RKO (cell line): ENCODE measurements around the gene ZNF394.

Experiments used
- DNase-seq: peaks from one replicate; pipeline ENCODE4 v3.0.0-alpha.2; 2016; ENCODE audit warnings: low spot score

Gene ZNF394

DNA sequence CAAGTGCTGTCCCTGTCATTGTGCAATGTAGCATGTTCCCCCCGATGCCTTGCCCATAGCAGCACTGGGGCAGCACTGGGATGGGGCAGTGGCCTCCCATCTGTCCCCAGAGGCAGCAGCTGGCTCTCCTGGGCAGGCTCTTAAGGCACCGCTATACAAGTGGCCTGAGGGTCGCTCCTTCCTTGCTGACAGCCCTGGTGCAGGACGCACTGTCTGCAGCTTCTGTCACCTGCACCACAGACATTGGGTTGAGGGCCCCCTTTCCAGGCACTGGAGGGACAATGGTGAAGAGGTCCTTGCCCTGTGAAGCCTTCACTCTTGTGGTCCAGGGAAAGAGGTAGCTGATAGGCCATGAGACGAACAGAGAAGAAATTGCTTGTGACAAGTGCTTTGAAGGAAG, 50.8 kb downstream of the ZNF394 start:
- peak; percentile 51 for DNase-seq

DNA sequence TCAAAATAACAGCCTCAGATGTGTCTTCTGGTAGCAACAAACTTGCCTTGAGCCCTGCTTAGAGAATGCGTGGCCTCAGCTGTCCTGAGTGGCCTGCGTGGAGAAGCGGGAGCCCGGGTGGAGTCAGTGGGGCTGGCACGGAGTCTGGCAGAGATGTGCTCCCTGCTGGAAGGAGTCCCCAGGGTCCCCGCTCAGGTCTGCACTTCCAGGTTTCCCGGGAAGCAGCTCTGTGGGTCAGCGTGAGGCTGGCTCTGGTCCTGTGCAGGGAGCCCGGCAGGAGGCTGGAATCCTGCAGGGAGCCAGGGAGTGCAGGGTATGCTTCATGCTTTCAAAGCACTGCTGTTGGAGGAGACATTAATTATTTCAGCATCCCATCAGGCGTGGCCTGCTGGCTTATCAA, 51.2 kb downstream of the ZNF394 start:
- no peak for DNase-seq

DNA sequence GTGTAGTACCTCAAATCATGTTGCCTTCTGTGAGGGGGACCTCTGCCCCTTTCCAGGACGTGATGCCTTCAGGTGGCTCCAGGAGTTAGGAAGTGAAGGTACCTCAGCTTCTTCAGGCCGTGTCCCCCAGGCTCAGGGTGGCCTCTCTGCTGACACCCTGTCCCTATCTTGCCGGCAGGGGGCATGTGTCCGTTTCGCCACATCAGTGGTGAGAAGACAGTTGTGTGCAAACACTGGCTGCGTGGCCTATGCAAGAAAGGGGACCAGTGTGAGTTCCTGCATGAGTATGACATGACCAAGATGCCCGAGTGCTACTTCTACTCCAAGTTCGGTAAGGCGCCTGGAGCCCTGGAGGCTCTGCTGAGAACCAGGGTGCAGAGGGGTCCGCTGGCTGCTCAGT, 52.1 kb downstream of the ZNF394 start:
- no peak for DNase-seq

DNA sequence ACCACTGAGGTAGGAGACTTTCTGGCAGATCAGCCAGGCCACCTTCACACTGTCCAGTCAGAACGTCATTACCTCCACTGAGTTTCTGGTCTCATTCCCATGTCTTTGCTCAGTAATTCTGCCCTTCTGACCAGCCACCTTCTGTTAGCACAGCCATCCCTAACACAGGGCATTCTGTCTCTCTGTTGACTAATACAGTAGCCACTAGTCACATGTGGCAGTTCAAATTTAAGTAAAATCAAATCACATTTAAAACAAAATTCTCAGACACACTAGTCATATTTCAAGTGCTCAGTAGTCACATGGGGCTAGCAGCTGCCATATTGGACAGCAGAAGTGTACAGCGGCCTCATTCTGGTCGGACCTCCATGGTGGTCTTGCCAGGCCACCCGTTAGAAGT, 54.0 kb downstream of the ZNF394 start:
- DNase-seq: peak; percentile 49
